Mesothelial cell of epicardium (in vitro differentiated cells): ENCODE measurements around the gene CCDC34. TPM values are rescaled to one million over a fixed set of nuclear protein-coding genes. Genes with fewer than 3 reads are reported as not detected.

ENCODE experiments used
- DNase-seq, 2 experiments: peaks; one replicate each; pipeline ENCODE4 v3.0.0; 2021; ENCODE audit warnings: low spot score in 2 of 2; ENCODE audit not compliant: unreplicated experiment in 2 of 2
- H3K27ac Mint-ChIP-seq: 2 replicates; pipeline ENCODE4 v1.8.0; 2021; ENCODE audit warnings: mixed read lengths
- H3K27me3 Mint-ChIP-seq: 2 replicates; pipeline ENCODE4 v1.8.0; 2021; ENCODE audit warnings: low read depth, mixed read lengths
- H3K36me3 Mint-ChIP-seq: 2 replicates; pipeline ENCODE4 v1.8.0; 2021; ENCODE audit warnings: mixed read lengths
- H3K4me1 Mint-ChIP-seq: 2 replicates; pipeline ENCODE4 v1.8.0; 2021; ENCODE audit warnings: mixed read lengths
- H3K4me3 Mint-ChIP-seq: 2 replicates; pipeline ENCODE4 v1.8.0; 2021; ENCODE audit warnings: mild to moderate bottlenecking, moderate library complexity, mixed read lengths
- H3K9me3 Mint-ChIP-seq: 2 replicates; pipeline ENCODE4 v1.8.0; 2021; ENCODE audit warnings: mixed read lengths
- total RNA-seq: library from RNA; stranded (reverse); gene quantifications from 3 replicates; pipeline ENCODE4 v1.2.1, GENCODE V29; 2021
- TF ChIP-seq, protein P1 (sequence below): fragments of 200-600 bp; sonication (generic); IDR thresholded peaks from one replicate; pipeline ENCODE4 v1.5.0; 2021; ENCODE audit warnings: antibody characterized with exemption; ENCODE audit not compliant: unreplicated experiment

Gene CCDC34
- total RNA-seq, 1 donor from 2014 or later = 13.9 TPM

DNA sequence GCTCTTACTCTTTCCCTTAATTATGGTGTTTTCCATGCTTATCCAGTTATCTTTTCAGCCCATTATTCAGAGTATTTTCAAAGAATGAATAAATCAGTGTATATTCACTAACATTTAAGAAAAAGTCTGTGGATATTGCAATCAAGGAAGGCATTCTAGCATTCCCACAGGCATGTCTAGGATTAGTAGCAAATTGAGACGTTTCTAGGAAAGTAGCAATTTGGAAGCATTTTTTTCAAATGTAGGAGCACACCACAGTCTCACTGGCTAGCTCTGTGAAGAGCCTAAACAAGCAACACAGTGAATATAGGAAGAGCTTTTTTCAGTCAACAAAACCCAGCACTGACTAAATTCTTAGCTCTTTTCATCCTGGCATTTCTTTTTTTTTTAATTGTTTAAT is 65.4 kb downstream of the CCDC34 start:
- no peaks in the 10 kb centered on the region for H3K27me3 Mint-ChIP-seq
- H3K9me3 Mint-ChIP-seq = peaks cover 8% of the 10 kb centered on the region
- DNase-seq = no peak
- peaks cover 16% of the 10 kb centered on the region for H3K4me1 Mint-ChIP-seq
- TF ChIP-seq, protein P1, sequence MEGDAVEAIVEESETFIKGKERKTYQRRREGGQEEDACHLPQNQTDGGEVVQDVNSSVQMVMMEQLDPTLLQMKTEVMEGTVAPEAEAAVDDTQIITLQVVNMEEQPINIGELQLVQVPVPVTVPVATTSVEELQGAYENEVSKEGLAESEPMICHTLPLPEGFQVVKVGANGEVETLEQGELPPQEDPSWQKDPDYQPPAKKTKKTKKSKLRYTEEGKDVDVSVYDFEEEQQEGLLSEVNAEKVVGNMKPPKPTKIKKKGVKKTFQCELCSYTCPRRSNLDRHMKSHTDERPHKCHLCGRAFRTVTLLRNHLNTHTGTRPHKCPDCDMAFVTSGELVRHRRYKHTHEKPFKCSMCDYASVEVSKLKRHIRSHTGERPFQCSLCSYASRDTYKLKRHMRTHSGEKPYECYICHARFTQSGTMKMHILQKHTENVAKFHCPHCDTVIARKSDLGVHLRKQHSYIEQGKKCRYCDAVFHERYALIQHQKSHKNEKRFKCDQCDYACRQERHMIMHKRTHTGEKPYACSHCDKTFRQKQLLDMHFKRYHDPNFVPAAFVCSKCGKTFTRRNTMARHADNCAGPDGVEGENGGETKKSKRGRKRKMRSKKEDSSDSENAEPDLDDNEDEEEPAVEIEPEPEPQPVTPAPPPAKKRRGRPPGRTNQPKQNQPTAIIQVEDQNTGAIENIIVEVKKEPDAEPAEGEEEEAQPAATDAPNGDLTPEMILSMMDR = no peak
- H3K27ac Mint-ChIP-seq = no peak overlapping the region
- H3K36me3 Mint-ChIP-seq = no peaks in the 10 kb centered on the region
- no peak overlapping the region for H3K4me3 Mint-ChIP-seq

DNA sequence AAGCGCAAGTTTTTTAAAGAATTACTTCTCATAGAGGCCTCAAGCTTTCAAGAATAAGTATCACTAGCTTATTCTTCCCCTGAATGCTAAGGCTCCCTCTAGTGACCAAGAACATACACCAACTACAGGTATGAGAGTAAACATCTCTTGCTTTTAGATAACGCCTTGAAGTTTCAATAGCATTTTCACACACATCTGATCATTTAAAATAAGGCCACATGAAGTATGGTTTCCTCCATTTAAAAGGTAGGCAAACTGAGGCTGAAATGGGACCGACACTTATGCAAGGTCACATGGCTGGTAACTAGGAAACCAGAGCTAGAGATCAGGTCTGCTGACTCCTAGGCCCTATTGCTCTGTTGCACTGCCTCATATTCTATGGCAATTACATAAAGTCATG is 66.5 kb downstream of the CCDC34 start:
- no peaks in the 10 kb centered on the region for H3K36me3 Mint-ChIP-seq
- H3K27ac Mint-ChIP-seq = no peak overlapping the region
- H3K4me3 Mint-ChIP-seq = no peak overlapping the region
- TF ChIP-seq, protein P1 = no peak
- peaks cover 16% of the 10 kb centered on the region for H3K4me1 Mint-ChIP-seq
- H3K9me3 Mint-ChIP-seq = peaks cover 16% of the 10 kb centered on the region
- DNase-seq = no peak
- H3K27me3 Mint-ChIP-seq = no peaks in the 10 kb centered on the region

DNA sequence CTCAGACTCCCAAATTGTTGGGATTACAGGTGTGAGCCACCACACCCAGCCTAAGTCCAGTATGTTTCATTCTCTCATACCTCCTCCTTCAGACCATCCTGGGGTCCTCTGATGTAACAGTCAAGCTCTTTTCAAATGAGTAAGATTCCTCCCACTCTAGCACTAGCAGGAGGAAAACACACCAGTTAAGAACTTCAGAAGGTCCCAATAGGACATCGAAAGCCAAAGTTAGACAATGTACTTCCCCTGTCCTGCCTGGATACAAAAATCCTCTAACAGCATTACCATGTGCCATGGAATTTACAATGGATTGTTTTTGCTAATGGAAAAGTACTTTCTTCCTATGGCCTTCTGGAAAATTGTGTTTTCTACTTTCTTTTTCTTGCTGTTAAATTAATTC is 67.1 kb downstream of the CCDC34 start:
- Mint-ChIP-seq H3K27me3 (no peaks in the 10 kb centered on the region), H3K4me1 (peaks cover 16% of the 10 kb centered on the region), H3K4me3 (no peak overlapping the region), H3K36me3 (no peaks in the 10 kb centered on the region), H3K9me3 (peaks cover 22% of the 10 kb centered on the region), H3K27ac (no peak overlapping the region)
- DNase-seq = no peak
- TF ChIP-seq, protein P1 = no peak

DNA sequence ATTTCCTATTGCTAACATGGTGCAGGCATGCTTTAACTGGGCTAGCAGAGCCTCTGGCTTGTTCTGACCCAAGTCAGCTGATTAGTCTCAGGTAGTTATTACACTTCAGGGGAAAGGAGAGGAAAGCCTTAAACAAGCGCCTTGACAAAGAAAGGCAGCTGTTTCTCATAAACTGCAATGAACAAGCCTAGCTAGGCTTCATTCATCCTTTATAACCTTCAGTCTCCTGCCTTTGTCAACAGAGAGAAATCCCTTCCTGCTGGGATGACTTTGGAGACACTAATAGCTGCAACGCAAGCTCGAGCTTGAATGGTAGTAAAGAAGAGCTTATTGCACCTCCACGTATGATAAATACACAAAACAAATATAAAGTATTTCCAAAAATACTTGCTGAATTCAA is 68.4 kb downstream of the CCDC34 start:
- no peak for DNase-seq
- TF ChIP-seq, protein P1 = no peak
- Mint-ChIP-seq H3K4me3 (no peak overlapping the region), H3K27me3 (no peaks in the 10 kb centered on the region), H3K36me3 (no peaks in the 10 kb centered on the region), H3K9me3 (peaks cover 25% of the 10 kb centered on the region), H3K27ac (peak overlapping the region; percentile 22), H3K4me1 (peaks cover 18% of the 10 kb centered on the region)

DNA sequence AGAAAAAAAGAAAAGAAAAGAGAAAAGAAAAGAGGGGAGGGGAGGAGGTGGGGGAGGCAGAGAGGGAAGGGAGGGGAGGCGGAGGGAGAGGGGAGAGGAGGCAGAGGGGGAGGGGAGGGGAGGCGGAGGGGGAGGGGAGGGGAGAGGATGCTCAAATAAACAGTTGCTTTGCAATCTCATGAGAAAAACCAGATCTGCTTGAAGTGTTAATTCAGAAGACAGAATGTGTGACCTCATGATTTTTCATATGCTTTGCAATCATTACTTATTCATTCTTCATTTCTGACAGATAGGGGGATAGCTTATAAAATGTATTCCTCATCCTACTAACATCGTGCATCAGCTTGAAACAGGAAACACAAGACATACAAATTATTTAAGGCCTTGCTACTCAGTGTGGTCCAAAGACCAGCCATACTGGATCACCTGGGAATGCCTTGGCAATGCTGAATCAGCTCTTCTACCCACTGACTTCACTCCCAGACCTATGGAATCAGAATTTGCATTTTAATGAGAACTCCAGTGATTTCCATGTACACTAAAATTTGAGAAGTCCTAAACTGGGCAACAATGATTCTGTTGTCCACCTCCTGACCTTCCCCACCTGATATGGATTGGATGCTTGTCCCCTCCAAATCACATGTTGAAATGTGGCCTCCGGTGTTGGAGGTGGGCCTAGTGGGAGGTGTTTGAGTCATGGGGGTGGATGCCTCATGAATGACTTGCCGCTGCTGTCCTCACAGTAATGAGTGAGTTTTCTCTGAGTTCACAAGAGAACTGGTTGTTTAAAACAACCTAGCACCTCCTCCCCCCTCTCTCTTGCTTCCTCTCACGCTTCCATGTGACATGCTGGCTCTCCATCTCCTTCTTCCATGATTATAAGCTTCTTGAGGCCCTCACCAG is 69.2 kb downstream of the CCDC34 start:
- Mint-ChIP-seq H3K9me3 (peaks cover 25% of the 10 kb centered on the region), H3K36me3 (no peaks in the 10 kb centered on the region), H3K4me1 (peaks cover 18% of the 10 kb centered on the region), H3K4me3 (no peak overlapping the region), H3K27me3 (no peaks in the 10 kb centered on the region), H3K27ac (no peak overlapping the region)
- TF ChIP-seq, protein P1 = no peak
- DNase-seq = no peak
